Colonic mucosa (tissue), 4 donors: Measurements from ENCODE around the gene TLE4. TPM values are rescaled to one million over a fixed set of nuclear protein-coding genes. Genes with fewer than 3 reads are reported as not detected.

Experiments
- DNase-seq: peaks from one replicate; pipeline ENCODE4 v3.0.0-alpha.2; 2020
- H3K27ac ChIP-seq: fragments of 200-600 bp; one replicate; pipeline ENCODE4 v1.8.0; 2021
- H3K27me3 ChIP-seq: fragments of 200-600 bp; one replicate; pipeline ENCODE4 v1.8.0; 2021
- H3K36me3 ChIP-seq: fragments of 200-600 bp; one replicate; pipeline ENCODE4 v1.8.0; 2021
- H3K4me1 ChIP-seq: fragments of 200-600 bp; one replicate; pipeline ENCODE4 v1.8.0; 2021; ENCODE audit warnings: mild to moderate bottlenecking
- H3K4me3 ChIP-seq: fragments of 200-600 bp; one replicate; pipeline ENCODE4 v1.8.0; 2021
- H3K9ac ChIP-seq, 2 donors: one replicate each; pipeline ENCODE4 v1.7.0; 2013; ENCODE audit warnings: control low read depth in 2 of 2, low read depth in 2 of 2, low read length in 2 of 2
- H3K9me3 ChIP-seq: fragments of 200-600 bp; one replicate; pipeline ENCODE4 v1.8.0; 2021
- CTCF ChIP-seq: fragments of 200-600 bp; IDR thresholded peaks from one replicate; pipeline ENCODE4 v1.8.0; 2022; ENCODE audit warnings: antibody characterized with exemption, mild to moderate bottlenecking
- intact Hi-C: fragments of 100-400 bp; cut with DNase I; formaldehyde crosslinking; loops from one replicate; pipeline ENCODE4 v1.14.1; 2022
- total RNA-seq, 2 donors: library from RNA; stranded (reverse); fragmentation: NEBNext Ultra II Directional in 1 of 2; extraction: Animal tissue kit (Norgen Biotek cat#: 25700) in 1 of 2; gene quantifications; one replicate each; pipeline ENCODE4 v1.2.1, GENCODE V29; 2021
- donor health status: healthy.
- donor health status: DM: no; HTN: no; CAD: no.
- donor health status: DM: no; HTN: no; CAD: no.

TLE4 gene
- total RNA-seq, 2 donors from 2014 or later, result 8.0 to 17.6 TPM

GRCh38 chr9:79632060-79632459, 60.3 kb downstream of the TLE4 start:
- no peak for DNase-seq
- Histone ChIP-seq H3K9ac (no peak overlapping the region), H3K27me3 (no peaks in the 10 kb centered on the region), H3K4me1 (no peaks in the 10 kb centered on the region), H3K36me3 (no peaks in the 10 kb centered on the region), H3K4me3 (no peak overlapping the region), H3K9me3 (no peaks in the 10 kb centered on the region), H3K27ac (no peak overlapping the region)
- intact Hi-C loops, result no loop called here
- no peak for TF ChIP-seq CTCF

GRCh38 chr9:79632705-79633104, 60.9 kb downstream of the TLE4 start:
- no peak for DNase-seq
- Histone ChIP-seq H3K4me1 (no peaks in the 10 kb centered on the region), H3K9ac (no peak overlapping the region), H3K9me3 (no peaks in the 10 kb centered on the region), H3K4me3 (no peak overlapping the region), H3K27me3 (no peaks in the 10 kb centered on the region), H3K36me3 (no peaks in the 10 kb centered on the region), H3K27ac (no peak overlapping the region)
- intact Hi-C loops, result no loop called here
- TF ChIP-seq CTCF, result no peak

GRCh38 chr9:79633558-79633957, 61.8 kb downstream of the TLE4 start:
- intact Hi-C loops, result no loop called here
- DNase-seq, result no peak
- no peak overlapping the region for H3K9ac ChIP-seq
- no peak overlapping the region for H3K27ac ChIP-seq
- no peaks in the 10 kb centered on the region for H3K4me1 ChIP-seq
- no peaks in the 10 kb centered on the region for H3K36me3 ChIP-seq
- no peaks in the 10 kb centered on the region for H3K9me3 ChIP-seq
- no peaks in the 10 kb centered on the region for H3K27me3 ChIP-seq
- H3K4me3 ChIP-seq, result no peak overlapping the region
- no peak for TF ChIP-seq CTCF

- no peak overlapping the region for H3K9ac ChIP-seq
- no peaks in the 10 kb centered on the region for H3K4me1 ChIP-seq
- intact Hi-C loops, result no loop called here
- H3K9me3 ChIP-seq, result no peaks in the 10 kb centered on the region
- no peaks in the 10 kb centered on the region for H3K36me3 ChIP-seq
- no peaks in the 10 kb centered on the region for H3K27me3 ChIP-seq
- no peak overlapping the region for H3K4me3 ChIP-seq
- H3K27ac ChIP-seq, result no peak overlapping the region
- no peak for TF ChIP-seq CTCF
- DNase-seq, result no peak
Measured at GRCh38 chr9:79637177-79637925, 65.6 kb downstream of the TLE4 start.

- no peak overlapping the region for H3K9ac ChIP-seq
- H3K27me3 ChIP-seq, result no peaks in the 10 kb centered on the region
- H3K9me3 ChIP-seq, result no peaks in the 10 kb centered on the region
- no peak overlapping the region for H3K4me3 ChIP-seq
- intact Hi-C loops, result no loop called here
- no peaks in the 10 kb centered on the region for H3K4me1 ChIP-seq
- H3K27ac ChIP-seq, result no peak overlapping the region
- no peak for TF ChIP-seq CTCF
- H3K36me3 ChIP-seq, result no peaks in the 10 kb centered on the region
- DNase-seq, result no peak
Measured at GRCh38 chr9:79638806-79639205, 67.0 kb downstream of the TLE4 start.
